ENCODE data around the gene STK4. TPM values are rescaled to one million over a fixed set of nuclear protein-coding genes. Genes with fewer than 3 reads are reported as not detected.
"Not testable (repeated sequence)": the region's sequence is repeated elsewhere in the genome, so short reads cannot be mapped to it uniquely, and the experiment has no call there.

Gene STK4
- total RNA-seq, 4 donors from 2014 or later = 25.4 to 63.9 (median 33.5) TPM

- Histone ChIP-seq H3K4me1 (peaks cover 52% of the 10 kb centered on the region), H3K36me3 (peaks cover 13% of the 10 kb centered on the region), H3K9me3 (no peaks in the 10 kb centered on the region), H3K27ac (no peak overlapping the region), H3K4me3 (no peak overlapping the region), H3K27me3 (no peaks in the 10 kb centered on the region)
- WGBS = 72% methylated on average over 3 of the region's 3 CpGs
- no peak for DNase-seq (ENCODE audit: low spot score in 2 of 2)
- TF ChIP-seq, protein P1, sequence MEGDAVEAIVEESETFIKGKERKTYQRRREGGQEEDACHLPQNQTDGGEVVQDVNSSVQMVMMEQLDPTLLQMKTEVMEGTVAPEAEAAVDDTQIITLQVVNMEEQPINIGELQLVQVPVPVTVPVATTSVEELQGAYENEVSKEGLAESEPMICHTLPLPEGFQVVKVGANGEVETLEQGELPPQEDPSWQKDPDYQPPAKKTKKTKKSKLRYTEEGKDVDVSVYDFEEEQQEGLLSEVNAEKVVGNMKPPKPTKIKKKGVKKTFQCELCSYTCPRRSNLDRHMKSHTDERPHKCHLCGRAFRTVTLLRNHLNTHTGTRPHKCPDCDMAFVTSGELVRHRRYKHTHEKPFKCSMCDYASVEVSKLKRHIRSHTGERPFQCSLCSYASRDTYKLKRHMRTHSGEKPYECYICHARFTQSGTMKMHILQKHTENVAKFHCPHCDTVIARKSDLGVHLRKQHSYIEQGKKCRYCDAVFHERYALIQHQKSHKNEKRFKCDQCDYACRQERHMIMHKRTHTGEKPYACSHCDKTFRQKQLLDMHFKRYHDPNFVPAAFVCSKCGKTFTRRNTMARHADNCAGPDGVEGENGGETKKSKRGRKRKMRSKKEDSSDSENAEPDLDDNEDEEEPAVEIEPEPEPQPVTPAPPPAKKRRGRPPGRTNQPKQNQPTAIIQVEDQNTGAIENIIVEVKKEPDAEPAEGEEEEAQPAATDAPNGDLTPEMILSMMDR (IDR thresholded peaks at IDR 0.05) = no peak
- TF ChIP-seq EP300 (IDR thresholded peaks at IDR 0.05) (no peak), POLR2AphosphoS5 (IDR thresholded peaks at IDR 0.05) (no peak), POLR2A (IDR thresholded peaks at IDR 0.05) (no peak)
Observed at GRCh38 chr20:45012682-45013302, 46.5 kb downstream of the STK4 start.

GRCh38 chr20:45014131-45014530 lies 47.8 kb downstream of the STK4 start:
- Histone ChIP-seq H3K4me1 (peaks cover 65% of the 10 kb centered on the region), H3K27ac (peak overlapping the region; percentile 66)
- not testable (repeated sequence) for DNase-seq (ENCODE audit: low spot score in 2 of 2); H3K9me3 ChIP-seq; H3K4me3 ChIP-seq; H3K36me3 ChIP-seq; H3K27me3 ChIP-seq
- WGBS = 48% methylated on average over 8 of the region's 8 CpGs

GRCh38 chr20:45014671-45015415 lies 48.5 kb downstream of the STK4 start:
- Histone ChIP-seq H3K36me3 (peaks cover 4% of the 10 kb centered on the region), H3K4me3 (no peak overlapping the region), H3K27ac (peak overlapping the region; percentile 66), H3K4me1 (peaks cover 70% of the 10 kb centered on the region), H3K27me3 (no peaks in the 10 kb centered on the region), H3K9me3 (no peaks in the 10 kb centered on the region)
- DNase-seq (ENCODE audit: low spot score in 2 of 2) = no peak
- 32% methylated on average over 4 of the region's 4 CpGs for WGBS
- TF ChIP-seq, protein P1 (IDR thresholded peaks at IDR 0.05) = no peak
- TF ChIP-seq POLR2A (IDR thresholded peaks at IDR 0.05) (no peak), POLR2AphosphoS5 (IDR thresholded peaks at IDR 0.05) (no peak), EP300 (IDR thresholded peaks at IDR 0.05) (no peak)

GRCh38 chr20:45016089-45016671 lies 49.9 kb downstream of the STK4 start:
- no peaks in the 10 kb centered on the region for H3K36me3 ChIP-seq
- peak overlapping the region; percentile 66 for H3K27ac ChIP-seq
- WGBS = 33% methylated on average over 5 of the region's 5 CpGs
- H3K27me3 ChIP-seq = no peaks in the 10 kb centered on the region
- DNase-seq (ENCODE audit: low spot score in 2 of 2) = no peak
- TF ChIP-seq POLR2AphosphoS5 (IDR thresholded peaks at IDR 0.05) = no peak
- TF ChIP-seq, protein P1 (IDR thresholded peaks at IDR 0.05) = no peak
- no peak for TF ChIP-seq POLR2A (IDR thresholded peaks at IDR 0.05)
- TF ChIP-seq EP300 (IDR thresholded peaks at IDR 0.05) = no peak
- no peak overlapping the region for H3K4me3 ChIP-seq
- H3K9me3 ChIP-seq = no peaks in the 10 kb centered on the region
- peaks cover 77% of the 10 kb centered on the region for H3K4me1 ChIP-seq

GRCh38 chr20:45017281-45017680 lies 51.0 kb downstream of the STK4 start:
- H3K27me3 ChIP-seq = no peaks in the 10 kb centered on the region
- H3K9me3 ChIP-seq = no peaks in the 10 kb centered on the region
- no peak overlapping the region for H3K4me3 ChIP-seq
- H3K36me3 ChIP-seq = no peaks in the 10 kb centered on the region
- H3K27ac ChIP-seq = peak overlapping the region; percentile 15
- DNase-seq (ENCODE audit: low spot score in 2 of 2) = no peak
- WGBS = 74% methylated on average over 5 of the region's 5 CpGs
- peaks cover 75% of the 10 kb centered on the region for H3K4me1 ChIP-seq
- TF ChIP-seq EP300 (IDR thresholded peaks at IDR 0.05) = no peak
- no peak for TF ChIP-seq POLR2A (IDR thresholded peaks at IDR 0.05)
- TF ChIP-seq, protein P1 (IDR thresholded peaks at IDR 0.05) = no peak

Measured in suprapubic skin (tissue), 4 donors.